HG03565 (cell line): Measurements from ENCODE around the gene PIH1D1.
A peak's percentile ranks its signal among the peaks of the same experiment; 100 is the strongest.
"Not testable (repeated sequence)": the region's sequence is repeated elsewhere in the genome, so short reads cannot be mapped to it uniquely, and the experiment has no call there.

Source experiments
- ATAC-seq: cut with Tn5 transposase; IDR thresholded peaks from one replicate; pipeline ENCODE4 v1.9.1; 2021; ENCODE audit warnings: mild to moderate bottlenecking, moderate library complexity; ENCODE audit not compliant: unreplicated experiment

PIH1D1 gene

DNA sequence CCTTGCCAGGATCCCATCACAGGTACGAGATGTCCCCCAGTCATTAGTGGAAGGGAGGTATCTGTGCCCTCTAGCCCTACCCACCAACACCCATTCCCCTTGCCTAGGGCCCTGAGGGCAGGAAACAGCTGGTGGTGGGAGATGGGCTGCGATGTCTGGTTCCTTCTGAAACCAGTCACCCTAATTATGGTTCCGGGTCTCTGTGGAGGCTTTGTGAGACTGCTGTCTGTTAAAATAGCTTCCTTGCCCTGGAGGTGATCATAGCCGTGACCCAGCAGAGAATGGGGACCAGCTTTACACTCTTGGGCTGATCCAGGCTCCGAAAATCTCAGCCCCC, 6.9 kb upstream of the PIH1D1 start:
- ATAC-seq: no peak

DNA sequence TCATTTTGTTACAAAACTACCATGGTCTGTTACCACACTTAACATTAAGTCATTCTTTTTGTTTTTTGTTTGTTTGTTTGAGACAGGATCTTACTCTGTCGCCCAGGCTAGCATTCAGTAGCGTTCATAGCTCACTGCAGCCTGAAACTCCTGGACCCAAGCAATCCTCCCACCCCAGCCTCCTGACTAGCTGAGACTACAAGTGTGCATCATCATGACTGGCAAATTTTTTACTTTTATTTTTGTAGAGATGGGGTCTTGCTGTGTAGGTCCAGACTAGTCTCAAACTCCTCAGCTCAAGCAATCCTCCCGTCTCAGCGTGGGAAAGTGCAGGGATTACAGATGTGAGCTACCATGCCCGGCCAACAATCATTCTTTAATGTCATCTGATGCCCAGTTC, 4.7 kb upstream of the PIH1D1 start:
- ATAC-seq: no peak

DNA sequence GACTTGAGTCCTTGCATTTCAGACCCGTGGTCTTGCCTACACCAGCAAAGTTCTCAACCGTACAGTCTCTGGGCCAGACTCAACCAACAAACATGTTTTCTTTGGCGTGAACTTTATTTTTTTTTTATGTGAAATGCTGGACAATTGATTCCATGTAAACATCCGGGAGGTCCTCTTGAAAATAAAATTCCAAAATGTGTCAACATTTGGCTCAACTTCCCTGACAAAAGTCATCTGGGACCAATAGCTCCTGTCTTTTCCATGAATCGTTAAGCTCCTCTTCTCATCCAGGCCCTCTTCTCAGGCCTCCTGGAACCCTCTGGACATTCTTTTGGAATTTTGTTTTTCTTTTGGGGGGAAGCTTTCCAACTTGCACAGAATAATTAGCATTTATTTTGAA, 4.2 kb upstream of the PIH1D1 start:
- ATAC-seq: no peak

DNA sequence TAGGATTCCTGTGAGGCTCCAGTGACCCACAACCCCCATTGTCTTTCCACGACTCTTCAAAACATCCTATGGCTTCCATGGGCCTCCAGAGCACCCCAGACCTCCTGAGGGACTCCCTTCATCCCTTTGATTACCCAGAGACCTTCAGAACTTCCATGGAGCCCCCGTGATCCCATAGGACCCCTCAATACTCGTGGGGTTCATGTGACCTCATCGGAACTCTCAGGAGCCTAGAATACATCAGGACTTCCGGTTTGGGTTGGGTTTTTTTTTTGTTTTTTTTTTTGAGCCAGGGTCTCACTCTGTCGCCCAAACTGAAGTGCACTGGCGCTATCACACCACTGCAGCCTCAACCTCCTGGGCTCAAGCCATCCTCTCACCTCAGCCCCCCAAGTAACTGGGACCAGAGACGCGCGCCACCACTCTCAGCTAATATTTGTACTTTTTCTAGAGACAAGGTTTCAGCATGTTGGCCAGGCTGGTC, 2.2 kb upstream of the PIH1D1 start:
- ATAC-seq: no peak

DNA sequence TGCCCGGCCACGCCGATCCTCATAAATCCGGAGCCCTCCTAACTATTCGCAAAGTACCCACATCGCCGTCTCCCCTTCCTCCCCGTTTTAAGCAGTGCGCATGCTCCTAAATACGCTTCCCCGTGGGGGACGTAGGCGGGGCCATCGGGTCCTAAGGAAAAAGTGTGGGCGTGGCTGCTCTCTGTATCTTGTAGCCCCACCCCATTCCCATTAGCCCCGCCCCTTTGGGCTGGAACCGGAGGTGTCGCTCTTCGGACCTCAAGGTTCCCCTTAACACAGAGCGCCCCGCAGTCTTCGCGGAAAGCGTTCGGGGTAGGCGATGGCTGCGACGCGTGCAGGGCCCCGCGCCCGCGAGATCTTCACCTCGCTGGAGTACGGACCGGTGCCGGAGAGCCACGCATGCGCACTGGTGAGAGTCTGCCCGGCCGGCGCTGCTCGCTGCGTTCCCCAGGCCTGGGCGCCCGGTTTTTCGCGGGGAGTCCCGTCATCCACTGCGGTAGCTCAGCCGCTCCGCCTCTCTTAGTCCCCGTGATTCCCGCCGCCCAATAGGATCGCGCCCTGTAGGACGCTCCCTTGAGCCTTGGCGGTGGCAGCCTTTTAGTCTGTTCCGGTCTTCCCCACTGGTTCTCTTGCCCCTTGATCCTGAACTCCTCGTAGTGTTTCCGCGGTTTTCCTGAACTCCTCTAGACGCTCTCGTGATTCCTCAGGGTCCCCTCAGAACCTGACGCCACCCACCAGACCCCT, 1.6 kb upstream of the PIH1D1 start, which contains the start of gene ALDH16A1:
TSS of gene ALDH16A1 (plus strand) at position 213 of the 744 bp plus-strand sequence. CDS start at position 320, 107 bp downstream.
- ATAC-seq: peak; percentile 68

DNA sequence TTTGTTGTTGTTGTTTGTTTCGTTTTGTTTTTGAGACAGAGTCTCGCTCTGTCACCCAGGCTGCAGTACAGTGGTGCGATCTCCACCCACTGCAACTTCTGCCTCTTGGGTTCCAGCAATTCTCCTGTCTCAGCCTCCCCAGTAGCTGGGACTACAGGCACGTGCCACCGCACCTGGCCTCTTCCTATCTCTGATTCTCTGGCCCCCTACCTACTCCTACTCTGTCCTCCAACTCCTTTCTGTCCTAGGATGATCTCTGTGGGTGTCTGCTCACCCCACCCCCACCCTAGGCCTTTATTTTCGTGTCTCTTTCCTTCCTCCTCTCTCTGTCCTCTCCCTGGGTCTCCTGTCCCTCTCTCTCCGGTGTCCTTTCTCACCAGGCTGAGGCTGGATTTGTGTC, 1.2 kb downstream of the PIH1D1 start:
- no peak for ATAC-seq

DNA sequence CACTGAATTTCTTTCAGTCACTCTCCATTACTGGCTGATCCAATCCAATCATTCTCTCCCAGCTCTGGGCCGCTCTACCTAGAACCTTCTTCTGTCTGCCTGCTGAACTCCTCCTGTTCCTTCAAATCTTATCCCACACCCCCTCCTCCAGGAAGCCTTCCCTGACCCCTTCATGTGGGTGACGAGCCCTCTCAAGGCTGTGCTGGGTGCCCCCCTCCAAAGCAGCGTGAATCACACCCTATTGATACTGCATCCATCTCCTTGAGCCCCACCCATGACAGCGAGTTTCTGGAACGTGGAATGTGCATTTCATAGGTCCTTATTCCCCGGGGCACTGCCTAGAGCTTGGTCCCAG, 3.2 kb downstream of the PIH1D1 start:
- no peak for ATAC-seq

DNA sequence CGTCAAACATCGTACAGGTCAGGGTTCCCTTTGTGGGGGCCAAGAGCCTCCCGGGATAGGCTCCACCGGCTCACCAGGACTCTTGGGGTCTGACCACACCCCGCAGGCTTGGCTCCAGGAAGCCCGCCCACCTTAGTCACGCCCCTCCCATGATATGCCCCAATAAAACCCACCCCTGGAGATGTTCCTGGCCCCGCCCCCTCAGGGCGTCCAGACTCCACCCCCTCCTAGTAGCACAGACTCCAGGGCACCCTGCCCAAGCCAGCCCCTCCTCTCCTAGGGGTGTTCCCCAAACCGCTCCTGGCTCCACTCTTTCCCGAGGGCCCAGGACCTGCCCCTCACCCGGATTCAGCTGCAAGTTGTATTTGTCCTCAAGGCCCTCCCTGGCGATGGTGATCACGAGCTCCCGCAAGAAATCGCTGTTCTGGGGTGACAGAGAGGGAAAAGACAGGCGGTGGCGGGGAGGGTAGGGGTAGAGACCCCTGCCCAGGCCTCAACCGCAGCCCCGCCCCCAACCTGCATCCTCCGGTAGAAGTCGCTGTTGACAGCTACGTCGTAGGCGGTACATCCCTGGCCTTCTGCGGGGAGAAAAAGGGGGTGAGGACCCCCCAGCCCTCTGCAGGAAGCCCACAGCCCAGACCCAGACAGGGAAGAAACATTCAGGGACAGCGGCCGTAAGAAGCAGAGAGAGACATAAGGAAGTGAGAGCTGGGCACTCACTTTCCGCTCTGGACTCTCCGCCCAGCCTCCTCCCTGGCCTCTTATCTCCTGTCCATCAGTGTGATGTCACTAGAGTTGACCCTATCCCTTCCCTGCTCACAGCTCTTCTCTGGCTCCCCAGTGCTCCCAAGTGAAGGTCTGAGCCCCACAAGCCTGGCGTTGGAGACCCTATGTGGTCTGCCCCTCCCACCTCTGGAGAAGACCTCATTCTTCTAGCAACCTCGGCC, 3.9 kb downstream of the PIH1D1 start:
- ATAC-seq: no peak

DNA sequence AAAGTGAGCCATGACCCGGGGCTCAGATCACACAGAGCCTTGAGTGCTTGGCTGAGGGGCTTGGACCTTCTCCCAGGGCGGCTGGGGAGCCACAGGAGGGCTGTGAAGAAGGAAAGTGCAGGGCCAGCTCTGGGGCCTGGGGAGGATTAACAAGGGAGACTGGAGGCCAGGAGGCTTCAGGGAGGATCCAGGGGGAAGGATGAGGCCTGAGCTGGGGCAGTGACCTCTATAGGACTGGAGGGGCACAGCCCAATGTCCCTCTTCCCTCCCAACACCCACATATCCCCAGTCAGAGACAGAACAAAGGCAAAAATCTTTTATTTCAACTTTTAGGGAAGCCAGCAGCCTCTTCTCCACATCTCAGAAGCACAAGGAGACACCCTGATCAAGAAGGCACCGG, 5.6 kb downstream of the PIH1D1 start:
- ATAC-seq: no peak

DNA sequence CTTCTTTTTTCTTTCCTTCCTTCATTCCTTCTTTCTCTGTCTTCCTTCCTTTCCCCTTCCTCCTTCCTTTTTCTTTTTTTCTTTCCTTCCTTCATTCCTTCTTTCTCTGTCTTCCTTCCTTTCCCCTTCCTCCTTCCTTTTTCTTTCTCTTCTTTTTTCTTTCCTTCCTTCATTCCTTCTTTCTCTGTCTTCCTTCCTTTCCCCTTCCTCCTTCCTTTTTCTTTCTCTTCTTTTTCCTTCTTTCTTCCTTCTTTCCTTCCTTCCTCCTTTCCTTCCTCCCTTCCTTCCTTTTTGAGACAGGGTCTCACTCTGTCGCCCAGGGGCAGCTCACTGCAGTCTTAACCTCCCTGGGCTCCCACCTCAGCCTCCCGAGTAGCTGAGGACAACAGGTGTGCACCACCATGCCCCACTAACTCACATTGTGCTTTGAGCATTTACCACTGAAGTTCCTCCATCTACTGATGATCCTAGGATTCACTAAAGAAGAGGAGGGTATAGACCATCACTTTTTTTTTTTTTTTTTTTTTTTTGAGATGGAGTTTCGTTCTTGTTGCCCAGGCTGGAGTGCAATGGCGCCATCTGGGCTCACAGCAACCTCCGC, 7.4 kb downstream of the PIH1D1 start:
- ATAC-seq: not testable (repeated sequence)

DNA sequence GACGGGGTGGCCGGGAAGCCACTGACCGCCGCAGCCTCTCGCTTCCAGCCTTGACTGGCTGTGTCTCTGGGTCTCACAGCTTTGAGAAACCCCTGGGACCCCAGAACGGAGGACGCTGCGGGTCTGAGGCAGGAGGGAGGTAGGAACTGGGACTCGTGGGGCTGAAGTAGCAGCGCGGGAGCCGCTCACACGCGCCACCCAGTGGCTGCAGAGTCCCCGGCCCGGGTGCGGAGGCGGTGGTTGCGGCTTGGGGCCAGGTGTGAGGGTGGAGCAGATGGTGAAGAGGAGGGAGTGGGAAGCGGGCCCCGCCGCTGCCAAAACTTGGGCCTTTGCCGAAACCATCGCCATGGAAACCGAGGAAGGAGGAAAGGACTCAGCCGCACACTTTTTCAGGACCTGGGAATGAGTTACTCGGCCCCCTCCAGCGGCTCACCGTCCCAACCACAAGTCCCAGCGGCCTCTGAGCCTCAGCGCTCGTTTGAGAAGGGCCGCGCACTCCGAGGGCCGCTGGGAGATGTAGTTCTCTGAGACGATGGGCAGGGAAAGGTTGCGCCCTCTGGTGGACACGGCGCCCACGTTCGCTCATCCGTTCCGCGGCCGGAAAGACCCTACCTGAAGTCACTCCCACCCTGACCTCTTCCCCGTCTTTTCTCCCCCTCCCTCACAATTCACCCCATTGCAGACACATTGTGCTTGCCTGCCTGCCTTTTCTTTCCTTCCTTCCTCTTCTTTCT, 8.1 kb downstream of the PIH1D1 start:
- peak; percentile 66 for ATAC-seq

DNA sequence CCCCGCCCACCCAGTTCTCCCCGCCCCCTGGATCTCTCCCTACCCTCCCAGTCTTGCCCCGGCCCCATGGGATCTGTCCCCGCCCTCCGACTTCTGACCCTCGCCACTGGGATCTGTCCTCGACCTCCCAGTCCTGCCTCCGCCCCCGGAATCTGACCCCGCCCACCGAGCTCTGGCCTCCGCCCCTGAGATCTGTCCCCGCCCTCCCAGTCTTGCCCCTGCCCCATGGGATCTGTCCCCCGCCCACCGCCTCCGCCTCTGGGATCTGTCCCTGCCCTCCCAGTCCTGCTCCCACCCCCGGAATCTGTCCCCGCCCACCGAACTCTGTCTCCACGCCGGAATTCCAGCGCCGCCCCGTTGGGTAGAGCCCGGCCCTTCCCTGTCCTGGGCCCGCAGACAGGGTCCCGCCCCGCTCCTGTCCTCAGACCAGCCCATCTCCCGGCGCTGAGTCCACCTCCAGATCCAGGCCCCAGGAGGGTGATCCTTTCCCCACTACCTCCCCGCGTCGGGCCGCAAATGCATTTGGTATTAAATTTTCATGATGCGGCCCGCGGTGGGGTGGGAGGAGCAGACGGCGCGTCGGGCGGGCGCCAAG, 8.7 kb downstream of the PIH1D1 start:
- ATAC-seq: no peak

DNA sequence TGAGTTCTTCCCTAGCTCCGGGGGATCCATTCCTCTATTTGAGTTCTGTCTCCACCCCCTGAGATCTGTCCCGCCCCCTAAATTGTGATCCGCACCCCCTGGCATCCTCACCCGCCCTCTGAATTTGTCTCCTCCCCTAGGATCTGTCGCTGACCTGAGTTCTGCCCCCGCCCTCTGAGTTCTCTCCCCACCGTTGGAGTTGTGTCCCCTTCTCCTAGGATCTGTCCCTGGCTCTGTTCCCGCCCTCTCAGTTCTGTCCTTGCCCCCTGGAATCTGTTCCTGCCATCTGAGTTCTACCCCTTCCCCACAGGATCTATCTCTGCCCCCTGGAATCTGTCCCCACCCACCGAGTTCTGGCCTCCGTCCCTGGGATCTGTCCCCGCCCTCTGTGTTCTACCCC, 9.3 kb downstream of the PIH1D1 start:
- no peak for ATAC-seq

DNA sequence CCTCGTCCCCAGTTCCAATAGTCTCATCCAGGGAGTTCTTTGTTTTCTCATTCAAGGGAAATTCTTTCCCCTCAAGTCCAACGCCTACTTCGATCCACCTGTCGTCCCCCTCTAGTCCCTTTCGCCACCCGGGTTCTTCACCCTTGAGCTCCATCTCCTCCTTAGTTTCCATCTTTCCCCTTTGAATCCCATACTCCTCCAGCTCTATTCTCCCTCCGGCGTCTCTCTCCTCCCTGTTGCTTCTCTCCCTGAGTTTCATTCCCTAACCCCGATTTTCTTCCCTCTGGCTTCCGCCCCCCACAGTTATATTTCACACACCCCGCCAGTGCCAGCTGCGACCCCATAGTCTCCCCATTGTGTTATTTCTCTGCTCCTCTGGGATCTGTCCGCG, 9.7 kb downstream of the PIH1D1 start:
- no peak for ATAC-seq

DNA sequence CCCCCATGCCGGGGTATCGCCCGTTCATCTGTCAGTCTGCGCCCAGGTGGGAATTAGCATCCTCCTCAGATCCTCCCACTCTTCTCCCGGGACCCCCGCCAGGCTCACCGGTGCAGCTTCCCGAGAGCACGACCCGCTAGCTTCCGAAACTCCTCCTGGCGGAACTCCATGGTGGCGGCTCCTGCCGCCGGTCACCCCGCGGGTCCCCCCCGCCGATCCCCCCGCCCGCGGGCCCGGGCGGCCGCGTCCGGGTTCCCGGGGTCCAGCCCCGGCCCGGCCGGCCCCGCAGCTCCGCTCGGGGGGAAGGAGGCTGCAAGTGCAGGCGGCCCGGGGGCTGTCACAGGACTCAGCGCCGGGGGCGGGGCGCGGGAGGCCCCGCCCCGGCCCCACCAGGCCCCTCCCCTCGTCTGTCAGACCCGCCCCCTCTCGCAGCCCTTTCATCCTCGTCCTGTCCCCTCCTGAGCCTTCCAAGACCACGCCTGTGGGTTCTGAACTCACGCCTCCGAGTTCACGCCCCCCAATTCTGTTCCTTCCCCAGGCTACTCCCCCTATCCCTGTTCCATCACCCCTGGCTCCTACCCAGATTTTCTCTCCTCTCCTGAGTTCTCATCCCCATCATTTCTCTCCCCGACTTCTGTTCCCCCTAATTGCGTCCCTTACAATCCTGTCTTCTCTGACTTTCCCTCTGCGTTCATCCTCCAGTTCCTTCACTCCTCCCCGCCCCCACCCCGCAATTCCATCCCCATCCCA, 10.2 kb downstream of the PIH1D1 start, which contains the start of gene SLC17A7:
TSS of gene SLC17A7 (minus strand) at position 318 of the 750 bp plus-strand sequence. CDS start at position 170, 148 bp downstream.
- no peak for ATAC-seq

DNA sequence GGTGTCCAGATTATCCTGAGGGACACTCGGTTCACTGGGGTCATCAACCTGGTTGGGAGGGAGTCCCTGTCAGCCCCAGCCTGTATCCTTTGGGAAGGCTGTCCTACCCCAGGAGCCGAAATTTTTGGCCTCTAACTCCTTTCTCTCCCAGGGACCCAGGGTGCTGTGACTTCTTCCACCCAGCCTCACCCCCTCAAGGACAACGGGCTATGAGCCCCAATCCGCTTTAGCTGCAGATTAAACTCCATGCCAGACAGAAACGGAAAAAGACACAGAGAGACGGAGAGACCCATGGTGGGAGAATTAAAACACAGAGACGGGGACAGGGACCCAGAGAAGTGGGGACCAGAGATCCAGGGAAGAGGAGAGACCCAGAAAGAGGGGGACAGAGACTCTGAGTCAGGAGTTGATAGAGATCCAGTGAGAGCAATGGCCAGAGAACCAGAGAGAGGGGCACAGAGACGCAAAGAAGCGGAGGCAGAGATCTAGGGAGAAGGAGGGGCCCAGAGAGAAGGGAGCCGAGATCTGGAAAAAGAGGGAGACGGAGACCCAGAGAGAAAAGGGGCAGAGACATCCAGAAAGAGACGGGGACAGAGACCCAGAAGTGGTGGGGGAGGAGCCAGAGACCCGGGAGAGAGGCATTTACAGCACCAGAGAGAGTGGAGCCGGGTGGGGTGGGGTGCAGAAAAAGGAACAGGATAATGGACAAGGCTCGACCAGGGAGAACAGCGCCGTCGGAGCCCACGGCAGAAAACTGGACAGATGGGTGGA, 11.0 kb downstream of the PIH1D1 start:
- ATAC-seq: no peak

DNA sequence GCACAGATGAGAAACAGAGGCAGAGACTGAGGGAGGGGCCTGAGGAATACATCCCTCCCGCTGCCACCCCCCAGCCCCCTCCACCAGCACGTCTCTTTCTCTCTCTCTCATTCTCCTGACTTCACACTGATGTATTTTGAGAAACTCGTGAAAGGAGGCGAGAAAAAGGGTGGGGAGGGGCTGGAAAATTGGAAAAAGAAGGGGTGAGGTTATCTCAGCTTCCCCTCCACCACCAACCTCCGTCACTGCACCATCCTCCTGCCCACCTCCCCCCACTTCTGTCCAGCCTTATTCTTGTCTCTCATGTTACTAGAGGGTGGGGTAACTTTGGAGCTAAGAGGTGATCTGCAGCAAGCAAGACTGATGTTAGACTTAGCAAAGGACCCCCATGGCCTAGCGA, 11.8 kb downstream of the PIH1D1 start:
- no peak for ATAC-seq

DNA sequence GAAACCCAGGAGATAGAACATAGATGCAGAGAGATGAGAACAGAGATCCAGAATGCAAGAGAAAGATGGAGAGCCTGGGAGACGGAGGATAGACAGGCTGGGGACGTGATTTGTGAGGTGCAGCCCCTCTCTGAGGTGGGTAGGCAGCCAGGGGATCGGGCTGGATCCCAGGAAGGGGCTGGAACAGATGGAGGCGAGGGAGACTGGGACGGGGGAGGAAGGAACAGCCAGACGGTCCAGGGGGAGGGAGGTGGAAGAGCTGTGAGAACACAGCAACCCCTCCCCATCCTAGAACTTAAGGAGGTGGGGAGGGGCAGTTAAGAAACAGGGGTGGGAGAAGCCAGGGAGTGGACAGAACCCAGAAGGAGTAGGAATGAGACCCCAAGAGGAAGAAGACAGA, 13.4 kb downstream of the PIH1D1 start:
- no peak for ATAC-seq

DNA sequence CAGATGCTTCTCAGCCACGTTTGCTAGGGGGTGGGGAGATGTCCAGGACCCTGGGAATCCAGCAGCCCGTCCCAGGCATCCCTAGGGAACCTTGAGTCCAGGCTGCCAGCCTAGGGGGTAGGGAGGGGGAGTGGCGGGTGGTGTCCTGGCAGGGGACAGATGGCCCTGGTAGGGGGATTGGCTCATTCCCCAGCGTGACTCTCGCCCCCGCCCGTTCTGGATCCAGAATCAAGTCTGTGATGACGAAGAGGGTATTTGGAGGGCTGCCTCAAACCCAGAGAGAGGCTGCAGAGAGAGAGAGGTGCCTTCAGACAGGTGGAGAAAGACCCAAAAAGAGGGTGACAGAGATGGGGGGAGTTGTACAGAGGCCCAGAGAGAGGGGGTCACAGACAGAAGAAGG, 14.4 kb downstream of the PIH1D1 start:
- no peak for ATAC-seq
